Neural progenitor cell (in vitro differentiated cells): ENCODE data around the gene WDR86.

Experiments used
- EZH2 ChIP-seq: fragments of 200-600 bp; sonication (generic); IDR thresholded peaks from 2 replicates; pipeline ENCODE4 v1.6.1; 2017; ENCODE audit warnings: antibody characterized with exemption, mild to moderate bottlenecking, moderate library complexity
- EZH2phosphoT487 ChIP-seq: fragments of 200-600 bp; sonication (generic); IDR thresholded peaks from 2 replicates; pipeline ENCODE4 v1.6.1; 2017; ENCODE audit warnings: antibody characterized with exemption
- TF ChIP-seq, protein P1 (sequence below): fragments of 200-600 bp; sonication (generic); IDR thresholded peaks from 2 replicates; pipeline ENCODE4 v1.5.1; 2017; ENCODE audit warnings: antibody characterized with exemption, mild to moderate bottlenecking

DNA sequence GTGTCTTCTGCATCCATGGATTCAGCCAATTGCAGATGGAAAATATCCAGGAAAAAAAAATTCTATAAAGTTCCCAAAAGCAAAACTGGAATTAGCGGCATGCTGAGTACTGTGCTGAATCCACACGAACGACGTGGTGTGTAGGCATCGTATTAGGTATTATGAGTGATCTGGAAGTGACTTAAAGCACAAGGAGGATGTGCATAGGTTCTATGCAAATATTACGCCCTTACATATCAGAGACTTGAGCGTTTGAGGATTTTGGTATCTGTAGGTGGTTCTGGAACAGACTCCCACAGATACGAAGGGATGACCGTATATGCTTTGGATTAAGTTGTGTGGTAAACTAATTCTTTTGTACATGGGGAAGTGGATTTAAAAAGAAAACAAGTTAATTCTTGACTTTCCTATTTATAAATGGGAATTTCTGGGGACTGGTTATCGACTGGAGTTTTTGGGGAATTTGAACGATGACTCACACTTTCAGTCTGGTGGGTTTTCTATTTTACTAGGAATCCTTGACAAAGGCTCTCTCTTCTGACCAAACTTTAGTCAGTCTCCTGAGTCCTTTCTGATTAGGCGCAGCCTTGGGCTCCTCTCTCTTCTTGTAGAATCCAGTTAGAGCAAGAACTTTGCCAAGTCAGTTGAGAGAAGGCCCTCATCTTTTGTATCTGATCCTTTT lies 73.7 kb downstream of the WDR86 start:
- TF ChIP-seq, protein P1, sequence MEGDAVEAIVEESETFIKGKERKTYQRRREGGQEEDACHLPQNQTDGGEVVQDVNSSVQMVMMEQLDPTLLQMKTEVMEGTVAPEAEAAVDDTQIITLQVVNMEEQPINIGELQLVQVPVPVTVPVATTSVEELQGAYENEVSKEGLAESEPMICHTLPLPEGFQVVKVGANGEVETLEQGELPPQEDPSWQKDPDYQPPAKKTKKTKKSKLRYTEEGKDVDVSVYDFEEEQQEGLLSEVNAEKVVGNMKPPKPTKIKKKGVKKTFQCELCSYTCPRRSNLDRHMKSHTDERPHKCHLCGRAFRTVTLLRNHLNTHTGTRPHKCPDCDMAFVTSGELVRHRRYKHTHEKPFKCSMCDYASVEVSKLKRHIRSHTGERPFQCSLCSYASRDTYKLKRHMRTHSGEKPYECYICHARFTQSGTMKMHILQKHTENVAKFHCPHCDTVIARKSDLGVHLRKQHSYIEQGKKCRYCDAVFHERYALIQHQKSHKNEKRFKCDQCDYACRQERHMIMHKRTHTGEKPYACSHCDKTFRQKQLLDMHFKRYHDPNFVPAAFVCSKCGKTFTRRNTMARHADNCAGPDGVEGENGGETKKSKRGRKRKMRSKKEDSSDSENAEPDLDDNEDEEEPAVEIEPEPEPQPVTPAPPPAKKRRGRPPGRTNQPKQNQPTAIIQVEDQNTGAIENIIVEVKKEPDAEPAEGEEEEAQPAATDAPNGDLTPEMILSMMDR = no peak
- TF ChIP-seq EZH2 (no peak), EZH2phosphoT487 (no peak)
